ENCODE results near the gene CNTN4.
"Not testable (repeated sequence)": the region's sequence is repeated elsewhere in the genome, so short reads cannot be mapped to it uniquely, and the experiment has no call there.

Gene CNTN4

GRCh38 chr3:2525968-2526367, 427.3 kb downstream of the CNTN4 start:
- no peak for DNase-seq

GRCh38 chr3:2526926-2527325, 428.3 kb downstream of the CNTN4 start:
- DNase-seq, result no peak

GRCh38 chr3:2527328-2527727, 428.7 kb downstream of the CNTN4 start:
- not testable (repeated sequence) for DNase-seq

GRCh38 chr3:2534767-2535166, 436.1 kb downstream of the CNTN4 start:
- DNase-seq, result not testable (repeated sequence)

GRCh38 chr3:2535206-2535605, 436.5 kb downstream of the CNTN4 start:
- no peak for DNase-seq

GRCh38 chr3:2536575-2536974, 437.9 kb downstream of the CNTN4 start:
- no peak for DNase-seq

GRCh38 chr3:2540115-2540514, 441.4 kb downstream of the CNTN4 start:
- DNase-seq, result peak; percentile 39

- DNase-seq, result no peak
Observed at GRCh38 chr3:2543247-2543646, 444.6 kb downstream of the CNTN4 start.

GRCh38 chr3:2544212-2544611, 445.5 kb downstream of the CNTN4 start:
- DNase-seq, result no peak

- no peak for DNase-seq
Observed at GRCh38 chr3:2544718-2545117, 446.1 kb downstream of the CNTN4 start.

GRCh38 chr3:2547049-2547448, 448.4 kb downstream of the CNTN4 start:
- DNase-seq, result no peak

GRCh38 chr3:2554656-2555055, 456.0 kb downstream of the CNTN4 start:
- no peak for DNase-seq

- DNase-seq, result no peak
Observed at GRCh38 chr3:2558796-2559195, 460.1 kb downstream of the CNTN4 start.

GRCh38 chr3:2567451-2567850, 468.8 kb downstream of the CNTN4 start:
- no peak for DNase-seq

GRCh38 chr3:2568156-2568555, 469.5 kb downstream of the CNTN4 start:
- DNase-seq, result no peak

GRCh38 chr3:2568929-2569328, 470.3 kb downstream of the CNTN4 start:
- no peak for DNase-seq

GRCh38 chr3:2577571-2577970, 478.9 kb downstream of the CNTN4 start:
- no peak for DNase-seq

GRCh38 chr3:2578560-2578959, 479.9 kb downstream of the CNTN4 start:
- DNase-seq, result peak; percentile 10

GRCh38 chr3:2579206-2579605, 480.5 kb downstream of the CNTN4 start:
- peak; percentile 65 for DNase-seq

- DNase-seq, result no peak
Observed at GRCh38 chr3:2583046-2583445, 484.4 kb downstream of the CNTN4 start.

- no peak for DNase-seq
Observed at GRCh38 chr3:2589336-2589969, 490.8 kb downstream of the CNTN4 start.

GRCh38 chr3:2595486-2595885, 496.8 kb downstream of the CNTN4 start:
- DNase-seq, result peak; percentile 0

GRCh38 chr3:2597615-2598014, 498.9 kb downstream of the CNTN4 start:
- no peak for DNase-seq

GRCh38 chr3:2599471-2599870, 500.8 kb downstream of the CNTN4 start:
- DNase-seq, result peak; percentile 6

GRCh38 chr3:2603692-2604289, 505.1 kb downstream of the CNTN4 start:
- no peak for DNase-seq
